Panc1 (cell line): ENCODE results near the gene ZSWIM8. TPM values are rescaled to one million over a fixed set of nuclear protein-coding genes. Genes with fewer than 3 reads are reported as not detected.
"Not testable (repeated sequence)": the region's sequence is repeated elsewhere in the genome, so short reads cannot be mapped to it uniquely, and the experiment has no call there.

ENCODE experiments used
- ATAC-seq: fragments of 200-7000 bp; cut with Tn5 transposase; 2 replicates; pipeline ENCODE4 v1.9.1; 2020; ENCODE audit warnings: mild to moderate bottlenecking, moderate library complexity
- BruUV-seq: library from RNA; stranded (reverse); fragments of 400-500 nt; replicated peaks from 2 replicates; lab custom pipeline; 2021; lab: Mats Ljungman, UMichigan
- CTCF ChIA-PET: fragments of 300-600 bp; sonication (Branson Sonifier 250); formaldehyde crosslinking; loops from one replicate; lab custom pipeline; 2022; ENCODE audit warnings: antibody characterized with exemption; lab: Charles Lee
- POLR2A ChIA-PET: fragments of 300-600 bp; sonication (Branson Sonifier 250); formaldehyde crosslinking; loops from one replicate; lab custom pipeline; 2022; ENCODE audit warnings: antibody characterized with exemption; lab: Charles Lee
- DNase-seq: peaks from one replicate; pipeline ENCODE4 v3.0.0-alpha.2; 2010; ENCODE audit warnings: low read depth, low spot score
- H3K27ac ChIP-seq: 2 replicates; pipeline ENCODE4 v1.5.1; 2011; ENCODE audit warnings: mild to moderate bottlenecking, low read length, inconsistent platforms
- H3K27me3 ChIP-seq: fragments of 200-500 bp; sonication (Bioruptor generic); 2 replicates; pipeline ENCODE4 v1.6.0; 2014; ENCODE audit warnings: low read length, inconsistent platforms; ENCODE audit not compliant: control insufficient read depth, insufficient read depth
- H3K36me3 ChIP-seq: fragments of 200-500 bp; sonication (Bioruptor generic); 2 replicates; pipeline ENCODE4 v1.5.1; 2014; ENCODE audit warnings: inconsistent platforms, mild to moderate bottlenecking, low read length, moderate library complexity; ENCODE audit not compliant: control insufficient read depth, insufficient read depth
- H3K4me1 ChIP-seq: 2 replicates; pipeline ENCODE4 v1.5.1; 2011; ENCODE audit warnings: inconsistent platforms, mild to moderate bottlenecking, low read length, moderate library complexity; ENCODE audit not compliant: control insufficient read depth, insufficient read depth
- H3K4me3 ChIP-seq, 2 experiments: 2 replicates each; pipeline ENCODE4 v1.5.1; 2011 to 2012; ENCODE audit warnings: low read depth in 2 of 2, low read length in 2 of 2, mild to moderate bottlenecking in 2 of 2, inconsistent platforms in 1 of 2, moderate library complexity in 1 of 2
- H3K9me3 ChIP-seq: fragments of 200-500 bp; sonication (Bioruptor generic); 2 replicates; pipeline ENCODE4 v1.5.1; 2014; ENCODE audit warnings: low read depth, mild to moderate bottlenecking, inconsistent platforms, low read length, moderate library complexity; ENCODE audit not compliant: control insufficient read depth, insufficient read depth
- CTCF ChIP-seq: fragments of 450-650 bp; IDR thresholded peaks from 2 replicates; pipeline ENCODE4 v1.5.1; 2017; ENCODE audit warnings: mild to moderate bottlenecking
- POLR2AphosphoS5 ChIP-seq: IDR thresholded peaks from 2 replicates; pipeline ENCODE4 v1.6.1; 2012; ENCODE audit warnings: mild to moderate bottlenecking, low read depth, low read length, moderate library complexity
- REST ChIP-seq, 2 experiments: IDR thresholded peaks; 2 replicates each; pipeline ENCODE4 v1.6.1; 2011 to 2012; ENCODE audit warnings: low read depth in 2 of 2, control low read depth in 1 of 2, low read length in 1 of 2, mild to moderate bottlenecking in 1 of 2, moderate library complexity in 1 of 2; ENCODE audit not compliant: insufficient read depth in 1 of 2
- SIN3A ChIP-seq: IDR thresholded peaks from 2 replicates; pipeline ENCODE4 v1.6.1; 2012; ENCODE audit warnings: low read depth, mild to moderate bottlenecking, low read length, moderate library complexity, borderline replicate concordance; ENCODE audit not compliant: insufficient read depth
- TCF7L2 ChIP-seq: IDR thresholded peaks from 2 replicates; pipeline ENCODE4 v1.6.1; 2011; ENCODE audit warnings: mild to moderate bottlenecking, low read depth, low read length, inconsistent platforms
- in situ Hi-C: cut with HindIII; loops from 2 replicates; pipeline ENCODE4 v1.10.0; 2016; ENCODE audit warnings: low sequenced_read_pairs, low pct_unique_long_range_greater_than_20kb
- intact Hi-C: fragments of 100-400 bp; cut with micrococcal nuclease; formaldehyde crosslinking; loops from one replicate; pipeline ENCODE4 v1.10.0; 2022; ENCODE audit not compliant: unreplicated experiment
- total RNA-seq: library from RNA; stranded (reverse); gene quantifications from one replicate; pipeline ENCODE4 v1.2.1, GENCODE V29; 2021; ENCODE audit not compliant: unreplicated experiment

Gene ZSWIM8
- total RNA-seq, 1 experiment from 2014 or later, result 109 TPM

GRCh38 chr10:73793456-73793855 lies 8.1 kb downstream of the ZSWIM8 start:
- H3K4me3 ChIP-seq, result no peak overlapping the region
- no peak overlapping the region for H3K27ac ChIP-seq
- H3K27me3 ChIP-seq, result no peaks in the 10 kb centered on the region
- ChIA-PET POLR2A (no interaction called here), CTCF (no interaction called here)
- peaks cover 14% of the 10 kb centered on the region for H3K36me3 ChIP-seq
- H3K9me3 ChIP-seq, result no peaks in the 10 kb centered on the region
- H3K4me1 ChIP-seq, result no peaks in the 10 kb centered on the region
- in situ Hi-C loops (no loop called here), intact Hi-C loops (no loop called here)
- no peak for TF ChIP-seq REST (IDR thresholded peaks at IDR 0.05; ENCODE audit: insufficient read depth in 1 of 2, low read depth in 2 of 2, low read length in 1 of 2)
- no peak for TF ChIP-seq CTCF
- TF ChIP-seq SIN3A, result no peak
- no peak for TF ChIP-seq POLR2AphosphoS5
- TF ChIP-seq TCF7L2, result no peak
- no TSS peak for BruUV-seq
- DNase-seq (no peak), ATAC-seq (no peak)

- H3K27ac ChIP-seq, ATAC-seq, CTCF ChIA-PET, H3K4me1 ChIP-seq, in situ Hi-C loops, POLR2A ChIA-PET, H3K4me3 ChIP-seq, intact Hi-C loops, H3K9me3 ChIP-seq, DNase-seq, H3K27me3 ChIP-seq, BruUV-seq: not testable (repeated sequence)
- H3K36me3 ChIP-seq, result peaks cover 13% of the 10 kb centered on the region
Measured at GRCh38 chr10:73795491-73795890, 10.1 kb downstream of the ZSWIM8 start.

GRCh38 chr10:73796035-73796434 lies 10.6 kb downstream of the ZSWIM8 start:
- H3K4me3 ChIP-seq, H3K4me1 ChIP-seq, in situ Hi-C loops, POLR2A ChIA-PET, H3K27ac ChIP-seq, ATAC-seq, CTCF ChIA-PET, H3K9me3 ChIP-seq, intact Hi-C loops, DNase-seq, H3K27me3 ChIP-seq, BruUV-seq: not testable (repeated sequence)
- peaks cover 10% of the 10 kb centered on the region for H3K36me3 ChIP-seq
